Mesenchymal stem cell (in vitro differentiated cells and primary cell): Measurements from ENCODE around the gene USP17L5.
A peak's percentile ranks its signal among the peaks of the same experiment; 100 is the strongest.
"Not testable (repeated sequence)": the region's sequence is repeated elsewhere in the genome, so short reads cannot be mapped to it uniquely, and the experiment has no call there.

Experiments
- DNase-seq: peaks from one replicate; pipeline ENCODE4 v3.0.0-alpha.2; 2013
- H2AFZ ChIP-seq: one replicate; pipeline ENCODE4 v1.6.1; 2013; ENCODE audit warnings: low read depth, mild to moderate bottlenecking, control low read depth, inconsistent platforms, low read length, moderate library complexity
- H2AK5ac ChIP-seq: 2 replicates; pipeline ENCODE4 v1.6.1; 2013; ENCODE audit warnings: low read length, moderate library complexity, mild to moderate bottlenecking, inconsistent platforms; ENCODE audit not compliant: severe bottlenecking
- H2BK120ac ChIP-seq: one replicate; pipeline ENCODE4 v1.6.1; 2013; ENCODE audit warnings: low read depth, mild to moderate bottlenecking, inconsistent platforms, low read length, moderate library complexity
- H2BK12ac ChIP-seq, 2 experiments: one replicate each; pipeline ENCODE4 v1.6.1; 2013; ENCODE audit warnings: inconsistent platforms in 2 of 2, low read length in 2 of 2, mild to moderate bottlenecking in 2 of 2, moderate library complexity in 2 of 2, control low read depth in 1 of 2
- H2BK15ac ChIP-seq: one replicate; pipeline ENCODE4 v1.6.1; 2013; ENCODE audit warnings: mild to moderate bottlenecking, low read depth, inconsistent platforms; ENCODE audit not compliant: poor library complexity, severe bottlenecking
- H2BK5ac ChIP-seq: 2 replicates; pipeline ENCODE4 v1.6.1; 2013; ENCODE audit warnings: low read depth, mild to moderate bottlenecking, low read length, control low read depth, inconsistent platforms; ENCODE audit not compliant: poor library complexity, severe bottlenecking
- H3K14ac ChIP-seq, 2 experiments: one replicate each; pipeline ENCODE4 v1.6.1; 2013; ENCODE audit warnings: inconsistent platforms in 2 of 2, low read length in 2 of 2, control low read depth in 1 of 2, mild to moderate bottlenecking in 1 of 2, moderate library complexity in 1 of 2
- H3K18ac ChIP-seq, 2 experiments: one replicate each; pipeline ENCODE4 v1.6.1; 2013; ENCODE audit warnings: inconsistent platforms in 2 of 2, low read length in 2 of 2, control low read depth in 1 of 2, low read depth in 1 of 2, mild to moderate bottlenecking in 1 of 2
- H3K23ac ChIP-seq, 2 experiments: one replicate each; pipeline ENCODE4 v1.6.1; 2013; ENCODE audit warnings: inconsistent platforms in 2 of 2, low read length in 2 of 2, mild to moderate bottlenecking in 2 of 2, moderate library complexity in 2 of 2, control low read depth in 1 of 2
- H3K27ac ChIP-seq: 2 replicates; pipeline ENCODE4 v1.5.1; 2013; ENCODE audit warnings: mild to moderate bottlenecking, moderate library complexity, low read length, control low read depth, inconsistent platforms; ENCODE audit not compliant: poor library complexity, severe bottlenecking
- H3K27me3 ChIP-seq, 2 experiments: 2 replicates each; pipeline versions ENCODE4 v1.6.1 to v1.7.0; 2013; ENCODE audit warnings: low read length in 2 of 2, mild to moderate bottlenecking in 2 of 2, moderate library complexity in 2 of 2, control low read depth in 1 of 2, inconsistent platforms in 1 of 2; ENCODE audit not compliant: control insufficient read depth in 1 of 2, insufficient read depth in 1 of 2
- H3K36me3 ChIP-seq, 2 experiments: 2 replicates each; pipeline versions ENCODE4 v1.6.1 to v1.7.0; 2013; ENCODE audit warnings: low read length in 2 of 2, control low read depth in 1 of 2, inconsistent platforms in 1 of 2, low read depth in 1 of 2, mild to moderate bottlenecking in 1 of 2; ENCODE audit not compliant: insufficient read depth in 2 of 2, control insufficient read depth in 1 of 2
- H3K4ac ChIP-seq, 2 experiments: one replicate each; pipeline ENCODE4 v1.6.1; 2013; ENCODE audit warnings: inconsistent platforms in 2 of 2, low read length in 2 of 2, mild to moderate bottlenecking in 2 of 2, moderate library complexity in 2 of 2, control low read depth in 1 of 2, low read depth in 1 of 2
- H3K4me1 ChIP-seq: 2 replicates; pipeline ENCODE4 v1.6.1; 2013; ENCODE audit warnings: low read depth, low read length, control low read depth; ENCODE audit not compliant: control insufficient read depth, insufficient read depth
- H3K4me2 ChIP-seq: 2 replicates; pipeline ENCODE4 v1.6.1; 2013; ENCODE audit warnings: low read length, mild to moderate bottlenecking, inconsistent platforms; ENCODE audit not compliant: poor library complexity, severe bottlenecking
- H3K4me3 ChIP-seq, 2 experiments: 2 replicates each; pipeline versions ENCODE4 v1.5.1 to v1.7.0; 2013; ENCODE audit warnings: low read length in 2 of 2, mild to moderate bottlenecking in 2 of 2, control low read depth in 1 of 2, low read depth in 1 of 2; ENCODE audit not compliant: insufficient read depth in 1 of 2
- H3K79me1 ChIP-seq: replicated peaks from 2 replicates; pipeline ENCODE4 v1.6.1; 2013; ENCODE audit warnings: mild to moderate bottlenecking, control low read depth, low read length, inconsistent platforms; ENCODE audit not compliant: poor library complexity, severe bottlenecking
- H3K9ac ChIP-seq: 2 replicates; pipeline ENCODE4 v1.7.0; 2013; ENCODE audit warnings: mild to moderate bottlenecking, low read length, moderate library complexity
- H3K9me3 ChIP-seq: 2 replicates; pipeline ENCODE4 v1.7.0; 2013; ENCODE audit warnings: mild to moderate bottlenecking, low read length; ENCODE audit not compliant: control insufficient read depth
- H4K8ac ChIP-seq: one replicate; pipeline ENCODE4 v1.6.1; 2013; ENCODE audit warnings: inconsistent platforms, mild to moderate bottlenecking, low read length, moderate library complexity
- H4K91ac ChIP-seq: one replicate; pipeline ENCODE4 v1.6.1; 2013; ENCODE audit warnings: mild to moderate bottlenecking, low read length, inconsistent platforms
- WGBS: methylation state at CpG from one replicate; pipeline ENCODE4 v1.1.7; 2013; ENCODE audit warnings: mixed read lengths; 5-methylcytosine and 5-hydroxymethylcytosine counted together

The USP17L5 gene

GRCh38 chr4:9353338-9353737 lies 14.1 kb downstream of the USP17L5 start, which contains the start of gene USP17L29:
Gene USP17L29, plus strand, starts transcription at chr4:9353638. Its CDS starts 0 bp downstream, at chr4:9353638.
- no CpG with 5 or more reads among the region's 15 CpGs for WGBS

GRCh38 chr4:9362829-9363228 lies 23.6 kb downstream of the USP17L5 start, which contains the start of gene USP17L30:
Gene USP17L30, plus strand, starts transcription at chr4:9363129. Its CDS starts 0 bp downstream, at chr4:9363129.
- not testable (repeated sequence) for H2BK120ac ChIP-seq, H3K79me1 ChIP-seq, H2AFZ ChIP-seq, H3K14ac ChIP-seq, H4K91ac ChIP-seq, H3K9ac ChIP-seq, H3K18ac ChIP-seq, H2BK15ac ChIP-seq, H3K4me2 ChIP-seq, H3K27me3 ChIP-seq, DNase-seq, H3K4ac ChIP-seq, H2AK5ac ChIP-seq, H3K4me3 ChIP-seq, H3K36me3 ChIP-seq, H2BK12ac ChIP-seq, H2BK5ac ChIP-seq, H3K23ac ChIP-seq, H3K4me1 ChIP-seq, H3K27ac ChIP-seq, H4K8ac ChIP-seq, H3K9me3 ChIP-seq
- no CpG with 5 or more reads among the region's 15 CpGs for WGBS

More at GRCh38 chr4:9353338-9353737, 14.1 kb downstream of the USP17L5 start, which contains the start of gene USP17L29:
- H3K9ac ChIP-seq, H3K14ac ChIP-seq, H3K9me3 ChIP-seq, H3K27ac ChIP-seq, H3K79me1 ChIP-seq, H4K91ac ChIP-seq, H4K8ac ChIP-seq, H3K18ac ChIP-seq, DNase-seq, H2BK15ac ChIP-seq, H2AFZ ChIP-seq, H2BK12ac ChIP-seq, H3K23ac ChIP-seq, H2AK5ac ChIP-seq, H3K4me3 ChIP-seq, H2BK5ac ChIP-seq, H3K36me3 ChIP-seq, H3K4ac ChIP-seq, H3K27me3 ChIP-seq, H2BK120ac ChIP-seq, H3K4me1 ChIP-seq, H3K4me2 ChIP-seq: not testable (repeated sequence)

- H3K4ac ChIP-seq, DNase-seq, H2AFZ ChIP-seq, H3K4me2 ChIP-seq, H3K4me3 ChIP-seq, H2BK5ac ChIP-seq, H2BK15ac ChIP-seq, H3K14ac ChIP-seq, H3K27ac ChIP-seq, H4K8ac ChIP-seq, H2BK12ac ChIP-seq, H3K27me3 ChIP-seq, H3K9ac ChIP-seq, H4K91ac ChIP-seq, H3K23ac ChIP-seq, H3K36me3 ChIP-seq, H3K9me3 ChIP-seq, H3K79me1 ChIP-seq, H2BK120ac ChIP-seq, H3K18ac ChIP-seq, H3K4me1 ChIP-seq, H2AK5ac ChIP-seq: not testable (repeated sequence)
- 13% methylated on average over 1 of the region's 1 CpG for WGBS
Observed at GRCh38 chr4:9379881-9380280, 40.7 kb downstream of the USP17L5 start.

- H2BK12ac ChIP-seq, DNase-seq, H3K36me3 ChIP-seq, H3K4me1 ChIP-seq, H4K91ac ChIP-seq, H3K4ac ChIP-seq, H2BK15ac ChIP-seq, H3K4me2 ChIP-seq, H3K27ac ChIP-seq, H2AFZ ChIP-seq, H3K18ac ChIP-seq, H3K27me3 ChIP-seq, H3K9me3 ChIP-seq, H2BK5ac ChIP-seq, H2BK120ac ChIP-seq, H4K8ac ChIP-seq, H3K23ac ChIP-seq, H3K79me1 ChIP-seq, H3K14ac ChIP-seq, H2AK5ac ChIP-seq: not testable (repeated sequence)
- Histone ChIP-seq H3K9ac (peak overlapping the region; percentile 49), H3K4me3 (peak overlapping the region in 1 of 2 experiments; percentile 61)
- 84% methylated on average over 18 of the region's 36 CpGs for WGBS
Observed at GRCh38 chr4:9381012-9381534, 41.9 kb downstream of the USP17L5 start.
